NCI-H510A treated with DMSO at 0.1 percent for 48 hours (cell line): ENCODE measurements around the gene KCNC2.

ENCODE experiments used
- DNase-seq: peaks from one replicate; lab custom pipeline; 2025; lab: John Stamatoyannopoulos, UW

KCNC2 gene

DNA sequence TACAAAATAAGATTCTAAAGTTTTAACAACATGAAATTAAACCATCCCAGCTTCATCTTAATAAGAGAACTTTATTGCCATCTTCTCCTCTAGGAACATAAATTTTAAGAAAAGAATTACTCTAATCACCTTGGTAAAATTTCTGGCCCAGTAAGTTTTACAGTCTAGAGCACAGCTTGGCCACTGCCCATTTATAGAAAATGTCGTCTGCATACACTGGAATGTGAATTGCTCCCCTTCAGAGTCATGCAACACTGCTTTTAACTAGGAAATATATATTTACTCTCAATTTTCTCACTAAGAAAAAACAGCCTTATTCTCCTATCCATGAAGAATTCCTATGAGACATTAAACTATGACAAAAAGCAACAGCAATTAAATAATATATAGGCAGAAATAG, 48.2 kb downstream of the KCNC2 start:
- DNase-seq: no peak

DNA sequence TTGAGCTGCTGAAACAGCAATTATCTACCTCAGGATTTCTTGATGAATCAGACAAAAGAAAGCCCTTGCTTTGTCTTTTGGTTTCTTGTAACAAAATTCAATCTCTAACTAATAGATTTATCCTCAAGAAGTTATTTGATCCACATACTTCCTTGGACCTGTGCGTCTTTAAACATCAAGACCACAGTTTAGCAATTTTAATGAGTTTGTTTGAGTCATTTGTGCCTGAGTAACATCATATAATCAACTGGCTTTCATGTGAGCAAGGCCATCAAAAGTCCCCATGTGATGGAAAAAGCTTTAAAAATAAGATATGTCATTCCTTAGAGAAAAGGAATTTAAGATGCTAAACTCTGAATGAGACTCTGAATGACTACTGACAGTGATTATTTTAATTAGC, 52.3 kb downstream of the KCNC2 start:
- DNase-seq: no peak

DNA sequence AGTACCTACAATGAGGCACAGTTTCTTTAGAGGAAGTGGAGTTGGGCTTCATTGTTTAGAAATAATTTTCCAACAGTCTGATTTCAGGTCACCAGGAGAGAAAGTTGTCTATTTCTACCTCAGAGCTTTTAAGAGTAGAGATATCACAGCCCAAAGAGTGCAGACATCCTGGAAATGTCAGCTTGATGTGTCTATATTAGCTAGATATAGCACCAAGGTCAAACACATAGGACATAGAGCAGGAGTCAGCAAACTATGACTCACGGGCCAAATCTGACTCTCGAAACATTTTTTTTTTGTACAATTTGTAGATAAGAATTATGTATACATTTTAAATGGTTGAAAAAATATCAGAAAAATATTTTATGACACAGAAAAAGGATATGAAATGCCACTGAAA, 53.7 kb downstream of the KCNC2 start:
- no peak for DNase-seq

DNA sequence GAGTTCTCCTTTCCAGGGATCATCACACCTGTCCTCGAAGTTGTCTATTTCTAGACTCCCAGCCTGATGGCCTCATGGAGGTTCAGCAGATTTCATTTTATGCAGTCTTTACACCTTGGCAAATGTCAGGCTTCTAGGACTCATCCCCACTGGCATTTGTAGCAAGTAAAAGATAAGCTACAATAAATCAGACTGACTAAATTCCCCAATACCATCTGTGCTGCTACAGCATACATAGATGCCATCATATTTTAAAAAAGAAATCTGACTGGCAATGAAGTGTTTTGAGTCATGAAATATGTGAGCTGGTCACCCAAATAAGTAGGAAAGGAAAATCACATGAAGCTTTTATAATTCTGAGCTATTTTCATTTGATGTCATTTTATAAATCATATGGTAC, 55.3 kb downstream of the KCNC2 start:
- no peak for DNase-seq

DNA sequence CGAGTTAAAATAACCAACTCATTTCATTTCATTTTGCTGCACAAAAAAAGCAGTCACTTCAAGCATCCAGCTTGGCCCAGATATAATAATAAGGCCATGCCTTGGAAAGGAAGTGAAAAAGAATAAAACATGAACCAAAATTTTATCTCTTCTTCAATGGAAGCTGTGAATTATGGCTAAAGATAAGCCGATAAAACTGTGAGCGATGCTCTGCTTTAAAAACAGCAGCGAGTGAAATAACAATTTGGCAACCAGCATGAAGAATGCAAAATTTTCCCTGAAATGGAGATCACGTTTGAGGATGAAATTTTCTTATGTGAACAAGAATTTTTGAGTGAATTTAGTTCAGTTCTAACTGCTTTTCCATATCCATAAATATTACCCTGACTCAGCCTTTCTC, 70.4 kb downstream of the KCNC2 start:
- no peak for DNase-seq

DNA sequence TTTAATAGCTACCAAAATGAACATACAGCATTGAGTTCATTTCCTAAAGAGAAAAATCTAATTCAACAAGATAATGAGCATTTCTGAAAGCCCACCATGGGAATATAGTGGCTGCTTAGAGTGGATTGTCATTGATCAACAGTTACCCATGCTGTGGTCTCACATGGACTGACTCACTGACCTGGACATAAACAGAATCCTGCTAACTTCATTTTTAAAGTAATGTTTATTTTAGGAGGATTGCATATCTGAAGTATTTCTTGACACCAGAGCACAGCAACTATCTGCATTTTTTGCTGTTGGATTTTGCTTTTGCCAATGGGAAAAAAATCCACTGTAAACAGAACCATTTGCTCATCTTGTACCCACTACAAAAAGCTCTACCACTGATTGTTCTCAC, 71.7 kb downstream of the KCNC2 start:
- no peak for DNase-seq

DNA sequence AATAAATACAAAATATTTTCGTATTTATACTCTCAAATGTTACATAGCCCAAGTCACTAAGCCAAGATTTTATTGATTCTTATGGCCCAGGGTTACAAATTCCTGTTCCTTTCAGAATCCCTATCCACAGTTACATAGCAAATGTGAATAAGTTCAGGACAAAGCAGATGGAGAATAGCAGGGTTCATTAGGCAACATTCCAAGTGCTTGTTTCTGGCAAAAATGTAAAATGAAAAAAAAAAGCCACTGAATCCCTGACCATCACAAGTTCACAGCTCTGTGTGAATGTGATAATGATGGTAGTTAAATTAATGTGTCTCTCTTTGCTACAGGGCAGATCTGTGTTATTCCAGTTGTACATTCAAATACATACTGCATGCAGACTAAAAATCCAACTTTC, 74.6 kb downstream of the KCNC2 start:
- DNase-seq: no peak

DNA sequence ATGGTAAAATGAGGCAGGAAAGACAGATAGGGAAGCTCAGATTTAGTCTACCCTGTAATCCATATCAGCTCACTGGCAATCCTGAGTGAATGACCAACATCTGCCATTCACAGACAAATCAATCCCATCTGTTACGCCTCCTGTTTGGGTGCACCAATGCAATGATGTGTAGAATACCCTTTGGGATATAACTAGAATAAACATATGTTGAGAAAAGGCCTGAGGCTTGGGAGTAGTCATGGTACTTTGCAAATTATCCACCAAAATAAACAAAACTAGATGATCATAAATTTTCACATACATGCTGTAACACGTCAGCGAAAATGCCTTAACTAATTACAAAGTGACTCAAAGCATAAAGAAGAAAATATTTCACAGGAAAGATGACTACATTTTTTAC, 78.8 kb downstream of the KCNC2 start:
- no peak for DNase-seq

DNA sequence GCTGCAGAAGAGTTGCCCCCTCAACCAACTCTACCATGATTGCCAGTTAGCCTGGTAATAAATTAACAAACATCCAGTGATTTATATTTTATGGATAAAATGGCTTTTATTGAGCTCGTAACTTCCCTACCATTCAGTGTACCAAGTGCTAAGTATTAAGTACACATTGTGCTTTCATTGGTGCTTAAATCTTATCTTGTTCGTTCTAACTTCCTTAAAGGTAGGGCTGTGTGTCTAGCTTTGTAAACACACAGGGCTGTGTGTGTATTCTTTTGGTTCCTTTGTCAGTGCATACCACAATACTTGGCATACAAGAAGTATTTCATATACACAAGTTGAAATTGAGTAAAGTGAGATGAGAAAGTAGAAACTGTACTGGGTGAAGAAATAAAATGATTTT, 80.4 kb downstream of the KCNC2 start:
- DNase-seq: no peak

DNA sequence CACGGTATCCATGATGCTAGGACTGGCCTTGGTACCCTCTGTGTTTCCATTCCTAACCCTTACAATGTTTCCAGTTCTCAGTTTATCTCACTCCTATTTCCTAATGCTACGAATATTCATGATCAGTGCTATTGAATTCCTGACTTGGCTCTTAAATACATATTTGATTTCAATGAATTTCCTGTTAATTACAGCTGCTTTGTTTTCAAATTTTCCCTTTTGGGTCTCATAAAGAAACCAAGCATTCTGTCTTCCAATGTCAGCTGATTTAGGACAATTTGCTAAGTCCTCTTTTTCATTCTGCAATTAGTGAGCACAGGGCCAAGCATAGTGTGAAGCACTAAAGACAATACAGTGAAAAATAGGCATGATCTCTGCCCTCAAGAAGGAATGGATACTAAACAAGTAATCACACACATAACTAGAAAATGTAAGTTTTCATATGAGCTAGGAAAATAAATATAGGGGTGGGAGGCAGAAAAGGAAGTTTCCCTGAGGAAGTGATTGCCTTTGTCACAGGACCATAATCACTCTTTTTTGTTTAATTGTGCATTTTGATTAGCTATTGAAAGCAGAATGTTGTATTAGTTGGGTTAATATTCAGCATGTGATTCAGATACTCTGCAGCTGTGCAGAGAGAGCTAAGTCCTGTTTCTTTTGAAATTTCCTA, 88.5 kb downstream of the KCNC2 start:
- no peak for DNase-seq

DNA sequence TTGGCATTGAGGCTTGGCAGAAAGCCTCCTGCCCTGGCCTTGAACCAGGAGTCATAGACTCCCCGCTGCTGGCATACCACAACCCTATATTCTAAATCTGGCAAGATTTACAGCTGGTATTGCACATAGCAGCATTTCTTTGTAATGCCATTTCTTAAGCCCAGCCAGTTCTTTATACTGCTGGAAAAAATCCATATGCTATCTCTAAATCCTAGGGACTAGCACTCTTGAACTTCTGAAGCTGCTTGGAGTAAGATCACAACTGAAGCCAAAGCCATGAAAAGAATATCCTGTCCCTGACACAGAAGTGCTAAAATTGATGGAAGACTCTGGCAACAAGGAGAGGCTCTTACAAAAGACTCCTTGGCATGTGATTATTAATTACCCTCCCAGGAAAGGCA, 89.3 kb downstream of the KCNC2 start:
- DNase-seq: no peak

DNA sequence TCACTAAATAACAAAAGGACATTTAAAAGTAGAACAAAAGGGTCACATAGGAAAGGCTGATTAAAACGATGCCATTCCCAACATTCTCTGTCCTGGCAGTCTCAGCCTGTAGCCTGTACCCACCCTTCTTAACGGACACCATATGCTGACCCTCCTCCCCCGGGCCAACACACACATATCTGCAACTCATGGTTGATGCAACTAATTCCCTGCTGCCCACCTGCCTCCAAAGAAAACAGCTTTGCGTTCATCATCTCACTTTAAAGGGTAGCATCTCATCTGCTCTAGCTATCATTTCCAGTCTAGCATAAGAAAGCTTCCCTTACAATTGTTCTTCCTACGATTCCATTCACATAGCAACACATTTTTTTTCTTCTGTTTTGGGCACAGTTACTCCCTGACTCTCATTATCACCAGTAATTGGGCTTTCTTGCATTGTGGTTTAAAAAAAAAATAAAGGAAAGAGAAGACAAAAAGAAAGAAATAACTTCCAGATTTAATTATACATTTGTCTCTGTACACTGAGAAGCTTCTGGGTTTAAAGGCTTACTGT, 92.9 kb downstream of the KCNC2 start:
- DNase-seq: no peak

DNA sequence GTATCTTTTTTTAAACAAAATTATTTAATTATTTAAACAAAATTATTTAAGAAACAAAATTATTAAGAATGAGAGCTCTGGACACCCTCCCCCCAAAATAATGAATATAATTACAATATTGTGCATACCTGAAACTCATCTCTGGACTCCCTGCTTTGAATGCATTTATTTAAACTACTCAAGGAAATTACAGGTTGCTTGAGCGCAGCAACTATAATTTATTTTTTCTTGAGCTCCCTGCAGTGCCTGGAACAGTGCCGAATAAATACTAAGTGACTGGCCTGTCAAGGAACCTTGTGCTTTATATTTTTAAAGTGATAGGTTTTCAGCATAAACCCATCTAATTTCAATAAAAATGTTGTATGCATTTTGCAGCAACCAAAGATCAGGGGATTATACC, 93.9 kb downstream of the KCNC2 start:
- DNase-seq: no peak

DNA sequence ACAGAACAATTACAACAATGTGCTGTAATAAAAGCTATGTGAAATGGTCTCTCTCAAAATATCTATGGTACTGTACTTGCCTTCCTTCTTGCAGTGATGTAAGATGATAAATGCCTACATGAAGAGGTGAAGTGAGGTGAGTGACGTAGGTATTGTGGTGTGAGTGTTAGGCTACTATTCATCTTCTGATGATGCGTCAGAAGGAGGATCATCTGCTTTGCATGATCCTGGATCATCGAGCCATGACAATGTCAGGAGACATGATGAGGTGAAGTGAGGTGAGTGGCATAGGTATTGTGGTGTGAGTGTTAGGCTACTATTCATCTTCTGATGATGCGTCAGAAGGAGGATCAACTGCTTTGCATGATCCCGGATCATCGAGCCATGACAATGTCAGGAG, 105.8 kb downstream of the KCNC2 start:
- DNase-seq: no peak

DNA sequence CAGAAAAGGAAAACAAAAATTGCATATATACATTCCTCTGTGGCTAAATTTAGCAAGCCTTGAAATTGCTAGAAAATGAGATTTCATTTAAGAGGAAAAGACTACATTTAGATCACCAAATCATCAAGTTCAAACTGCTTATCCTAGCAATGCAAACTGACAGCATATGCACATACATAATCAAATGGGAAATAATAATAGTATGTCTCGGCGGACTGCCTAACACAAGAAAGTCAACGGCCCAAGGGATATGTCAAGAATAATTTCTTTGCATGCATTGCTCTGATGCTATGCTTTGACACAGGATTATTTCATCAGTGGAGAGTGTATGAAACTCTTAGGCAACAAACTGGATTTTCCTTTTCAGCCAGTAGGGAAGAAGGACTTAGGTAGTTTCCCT, 107.9 kb downstream of the KCNC2 start:
- DNase-seq: no peak

DNA sequence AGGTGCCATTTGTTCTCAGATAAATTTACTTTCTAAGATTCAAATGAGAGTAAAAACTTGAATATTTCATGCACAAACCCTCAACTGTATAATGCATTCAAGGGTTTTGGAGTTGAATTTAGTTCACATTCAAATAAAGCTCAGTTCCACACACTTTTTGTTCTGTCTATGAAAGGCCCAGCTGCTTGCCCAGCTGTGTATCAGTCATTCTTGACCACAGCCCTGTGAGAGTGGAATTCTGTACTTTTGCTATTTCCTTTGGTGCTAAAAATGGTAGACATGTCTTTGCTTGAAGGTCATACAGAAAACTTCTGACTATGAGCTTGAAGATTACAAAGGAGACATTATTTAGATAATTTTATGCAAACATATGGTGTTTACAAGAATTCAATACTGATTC, 110.4 kb downstream of the KCNC2 start:
- no peak for DNase-seq

DNA sequence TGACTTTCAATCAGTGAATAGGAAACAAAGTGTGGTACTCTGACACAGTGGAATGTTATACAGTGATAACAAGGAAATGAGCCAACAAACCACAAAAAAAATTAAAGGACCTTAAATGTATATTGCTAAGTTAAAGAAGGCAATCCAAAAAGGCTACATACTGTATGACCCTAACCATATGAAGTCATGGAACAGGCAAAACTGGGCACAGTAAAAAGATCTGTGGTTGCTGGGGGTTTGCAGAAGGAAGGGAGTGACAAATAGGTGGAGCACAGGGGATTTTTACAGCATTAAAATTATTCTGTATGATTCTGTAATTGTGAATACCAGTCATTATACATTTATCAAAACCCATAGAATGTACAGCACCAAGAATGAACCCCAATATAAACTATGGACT, 112.6 kb downstream of the KCNC2 start:
- DNase-seq: no peak

DNA sequence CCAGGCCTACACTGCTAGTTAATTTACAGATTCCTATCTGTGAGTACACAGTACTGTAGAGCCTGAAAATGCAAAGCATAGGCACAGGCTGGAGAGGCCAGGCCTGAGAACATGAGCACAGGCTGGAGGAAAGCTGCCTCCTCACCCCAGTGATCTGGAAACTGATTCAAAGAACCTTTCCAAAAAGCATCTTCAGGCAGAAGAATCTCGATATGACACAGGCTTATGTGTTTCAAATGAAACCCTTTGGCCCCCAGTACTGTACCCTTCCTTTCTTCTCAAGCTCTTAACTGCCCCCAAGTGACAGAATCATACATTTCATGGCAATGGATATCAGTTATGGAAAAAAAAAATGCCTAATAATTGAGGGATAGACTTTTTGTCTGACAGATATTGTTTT, 122.0 kb downstream of the KCNC2 start:
- no peak for DNase-seq

DNA sequence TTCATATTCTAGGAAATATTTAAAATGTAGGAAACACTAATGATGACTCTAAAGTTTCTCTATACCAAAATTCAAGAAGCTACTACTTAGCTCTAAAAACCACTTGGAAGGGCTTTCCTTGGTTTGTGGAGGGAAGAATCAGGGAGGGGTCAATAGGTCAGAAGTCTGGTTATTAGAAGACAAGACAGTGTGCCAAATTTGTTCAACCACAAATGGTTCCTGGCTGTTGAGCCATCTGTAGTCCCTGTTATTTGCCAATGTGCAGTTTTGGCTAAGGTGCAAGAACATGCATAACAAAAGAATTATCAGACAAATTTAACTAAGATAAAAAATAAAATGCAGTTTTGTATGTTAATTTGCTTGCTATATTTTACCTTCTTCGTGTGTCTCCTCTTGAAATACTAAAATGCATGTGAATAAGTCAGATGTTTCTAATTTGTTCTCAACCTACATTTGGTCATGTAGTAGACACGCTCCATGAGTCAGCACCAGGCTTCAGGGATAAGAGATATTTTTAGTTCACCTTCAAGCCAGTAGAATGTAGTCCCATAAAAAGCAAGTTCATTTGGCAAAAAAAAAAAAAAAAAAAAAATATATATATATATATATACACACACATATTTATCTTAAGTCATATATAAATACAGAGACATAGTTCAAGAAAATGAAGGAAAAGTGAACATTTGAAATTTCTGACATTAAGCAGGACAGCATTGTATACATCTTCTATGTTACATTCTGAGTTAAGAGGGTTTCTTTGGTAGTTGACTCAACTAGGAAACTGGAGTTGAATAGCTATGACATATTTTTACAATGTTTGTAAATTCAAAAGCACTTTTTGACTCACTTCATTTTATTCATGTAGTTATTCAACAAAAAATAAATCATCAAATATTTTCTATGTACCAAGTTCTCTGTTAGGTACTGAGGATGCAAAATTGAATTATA, 123.3 kb downstream of the KCNC2 start:
- DNase-seq: no peak

DNA sequence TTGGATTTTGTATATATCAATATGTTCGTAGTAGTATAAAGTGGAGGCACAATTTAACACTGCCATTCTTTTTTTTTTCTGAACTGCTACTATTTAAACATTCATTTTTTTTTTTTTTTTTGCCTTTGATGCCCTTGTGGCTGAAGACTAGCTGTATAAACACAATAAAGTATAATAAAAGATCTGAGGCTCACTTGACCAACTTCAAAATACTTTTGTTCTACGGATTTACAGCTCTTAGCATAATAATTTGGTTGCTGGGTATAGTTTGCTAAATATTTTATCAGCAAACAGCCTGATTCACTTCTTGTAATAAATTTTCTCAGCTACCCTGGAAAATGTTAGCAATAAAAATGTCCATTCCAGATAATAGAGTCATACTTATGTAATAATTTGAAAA, 128.3 kb downstream of the KCNC2 start:
- DNase-seq: no peak

DNA sequence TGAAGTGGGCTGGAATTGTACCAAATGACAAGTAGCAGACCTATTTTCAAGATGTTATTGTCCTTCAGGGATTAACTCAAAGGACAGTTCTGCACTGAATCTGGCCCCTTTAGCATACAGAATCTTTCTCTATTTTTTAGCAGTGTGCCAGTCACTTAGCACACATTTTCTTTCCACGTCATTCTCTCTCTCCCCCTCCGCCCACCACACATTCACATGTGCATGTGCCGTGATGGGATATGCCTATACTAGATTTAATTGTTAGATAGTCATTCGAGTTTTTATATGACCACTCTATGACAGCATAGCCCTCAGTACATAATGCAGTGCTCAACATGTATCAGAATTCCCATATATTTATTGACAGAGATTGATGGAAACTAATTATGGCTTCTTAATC, 129.1 kb downstream of the KCNC2 start:
- no peak for DNase-seq

DNA sequence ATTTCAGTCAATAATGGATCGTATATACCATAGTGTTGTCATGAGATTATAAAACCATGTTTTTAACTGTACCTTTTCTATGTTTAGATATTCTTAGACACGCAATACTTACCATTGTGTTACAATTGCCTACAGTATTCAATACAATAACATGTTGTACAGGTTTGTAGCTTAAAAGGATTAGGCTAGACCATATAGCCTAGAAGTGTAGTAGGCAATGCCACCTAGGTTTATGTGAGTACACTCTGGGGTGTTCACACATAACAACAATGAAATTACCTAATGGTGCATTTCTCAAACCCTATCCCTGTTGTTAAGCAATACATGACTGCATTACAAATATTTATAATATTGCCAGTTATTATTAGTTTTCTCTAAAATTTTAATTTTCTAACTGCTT, 144.2 kb downstream of the KCNC2 start:
- DNase-seq: no peak

DNA sequence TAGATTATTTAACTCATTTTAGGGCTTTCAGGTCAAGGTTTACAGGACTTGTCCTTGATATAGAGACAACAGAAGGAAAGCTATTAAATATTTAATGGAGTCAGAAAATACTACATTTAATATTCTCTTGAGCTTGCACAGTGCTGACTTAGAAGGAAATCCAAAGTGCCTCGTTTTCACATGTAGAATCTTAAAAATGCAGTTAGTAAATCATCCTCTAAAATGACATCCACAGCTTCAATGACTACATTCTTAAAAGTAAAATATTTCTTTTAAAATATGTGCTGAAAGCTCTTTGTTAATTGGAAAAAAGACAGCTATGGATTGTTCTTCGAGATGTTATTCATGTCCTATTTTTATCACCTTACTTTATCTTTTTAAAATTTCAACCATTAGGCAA, 146.9 kb downstream of the KCNC2 start:
- no peak for DNase-seq
